ENCODE data around the gene ASTN2.

GRCh38 chr9:117276444-117276843, 138.4 kb downstream of the ASTN2 start:
- TF ChIP-seq CTCF (IDR thresholded peaks at IDR 0.05) = no peak
- TF ChIP-seq POLR2A (IDR thresholded peaks at IDR 0.05) = no peak

All from right lobe of liver (tissue), 4 donors.